Epithelial cell of esophagus (primary cell): ENCODE results near the gene HSF4.

Experiments used
- DNase-seq: peaks from one replicate; pipeline ENCODE4 v3.0.0; 2010; ENCODE audit warnings: low read depth
- H3K4me3 ChIP-seq: 2 replicates; pipeline ENCODE4 v1.5.1; 2011; ENCODE audit warnings: mild to moderate bottlenecking, low read length, control low read depth
- TF ChIP-seq, protein P1 (sequence below): IDR thresholded peaks from 2 replicates; pipeline ENCODE4 v1.5.1; 2011; ENCODE audit warnings: low read depth, mild to moderate bottlenecking, low read length, control low read depth, inconsistent platforms; ENCODE audit not compliant: insufficient read depth; ENCODE audit errors: missing control alignments

HSF4 gene

GRCh38 chr16:67195676-67196075 lies 31.1 kb downstream of the HSF4 start:
- DNase-seq, result no peak
- TF ChIP-seq, protein P1, sequence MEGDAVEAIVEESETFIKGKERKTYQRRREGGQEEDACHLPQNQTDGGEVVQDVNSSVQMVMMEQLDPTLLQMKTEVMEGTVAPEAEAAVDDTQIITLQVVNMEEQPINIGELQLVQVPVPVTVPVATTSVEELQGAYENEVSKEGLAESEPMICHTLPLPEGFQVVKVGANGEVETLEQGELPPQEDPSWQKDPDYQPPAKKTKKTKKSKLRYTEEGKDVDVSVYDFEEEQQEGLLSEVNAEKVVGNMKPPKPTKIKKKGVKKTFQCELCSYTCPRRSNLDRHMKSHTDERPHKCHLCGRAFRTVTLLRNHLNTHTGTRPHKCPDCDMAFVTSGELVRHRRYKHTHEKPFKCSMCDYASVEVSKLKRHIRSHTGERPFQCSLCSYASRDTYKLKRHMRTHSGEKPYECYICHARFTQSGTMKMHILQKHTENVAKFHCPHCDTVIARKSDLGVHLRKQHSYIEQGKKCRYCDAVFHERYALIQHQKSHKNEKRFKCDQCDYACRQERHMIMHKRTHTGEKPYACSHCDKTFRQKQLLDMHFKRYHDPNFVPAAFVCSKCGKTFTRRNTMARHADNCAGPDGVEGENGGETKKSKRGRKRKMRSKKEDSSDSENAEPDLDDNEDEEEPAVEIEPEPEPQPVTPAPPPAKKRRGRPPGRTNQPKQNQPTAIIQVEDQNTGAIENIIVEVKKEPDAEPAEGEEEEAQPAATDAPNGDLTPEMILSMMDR, result no peak
- H3K4me3 ChIP-seq, result no peak overlapping the region

DNA sequence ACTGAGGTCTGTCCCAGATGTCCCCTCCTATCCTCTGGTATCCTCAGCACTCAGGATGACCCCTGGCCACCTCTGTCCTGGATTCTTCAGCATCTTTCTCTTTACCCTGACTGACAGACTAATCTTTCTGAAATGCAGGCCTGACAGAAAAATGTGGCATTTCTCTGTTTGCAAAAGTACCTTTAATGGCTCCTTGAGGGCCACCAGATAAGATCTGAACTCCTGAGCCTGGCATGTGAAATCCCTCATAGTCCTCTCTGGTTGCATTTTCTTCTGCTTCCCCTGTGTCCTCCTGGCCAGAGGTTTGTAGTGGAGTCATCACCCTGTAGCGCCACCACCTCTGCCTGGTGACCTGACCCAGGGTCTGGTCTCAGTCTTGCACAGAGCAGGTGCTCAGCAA lies 32.3 kb downstream of the HSF4 start:
- no peak for DNase-seq
- TF ChIP-seq, protein P1, result no peak
- no peak overlapping the region for H3K4me3 ChIP-seq

DNA sequence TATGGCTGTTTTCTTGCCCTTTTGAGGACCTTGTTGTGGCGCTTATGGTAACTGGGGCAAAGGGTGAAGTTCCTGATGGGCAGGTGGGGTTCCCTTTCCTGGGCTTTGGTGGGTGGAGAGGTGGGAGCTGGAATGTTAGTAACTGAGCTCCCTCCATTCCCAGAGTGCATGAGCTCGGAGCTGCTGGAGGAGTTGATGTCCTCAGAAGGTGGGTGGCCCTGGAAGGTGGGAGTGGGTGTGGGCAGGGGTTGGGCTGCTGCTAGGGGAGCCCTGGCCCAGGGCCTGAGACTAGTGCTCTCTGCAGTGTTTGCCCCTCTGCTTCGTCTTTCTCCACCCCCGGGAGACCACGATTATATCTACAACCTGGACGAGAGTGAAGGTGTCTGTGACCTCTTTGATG lies 33.2 kb downstream of the HSF4 start:
- TF ChIP-seq, protein P1, result no peak
- H3K4me3 ChIP-seq, result no peak overlapping the region
- no peak for DNase-seq

GRCh38 chr16:67198238-67198734 lies 33.7 kb downstream of the HSF4 start:
- H3K4me3 ChIP-seq, result peak overlapping the region; percentile 87

DNA sequence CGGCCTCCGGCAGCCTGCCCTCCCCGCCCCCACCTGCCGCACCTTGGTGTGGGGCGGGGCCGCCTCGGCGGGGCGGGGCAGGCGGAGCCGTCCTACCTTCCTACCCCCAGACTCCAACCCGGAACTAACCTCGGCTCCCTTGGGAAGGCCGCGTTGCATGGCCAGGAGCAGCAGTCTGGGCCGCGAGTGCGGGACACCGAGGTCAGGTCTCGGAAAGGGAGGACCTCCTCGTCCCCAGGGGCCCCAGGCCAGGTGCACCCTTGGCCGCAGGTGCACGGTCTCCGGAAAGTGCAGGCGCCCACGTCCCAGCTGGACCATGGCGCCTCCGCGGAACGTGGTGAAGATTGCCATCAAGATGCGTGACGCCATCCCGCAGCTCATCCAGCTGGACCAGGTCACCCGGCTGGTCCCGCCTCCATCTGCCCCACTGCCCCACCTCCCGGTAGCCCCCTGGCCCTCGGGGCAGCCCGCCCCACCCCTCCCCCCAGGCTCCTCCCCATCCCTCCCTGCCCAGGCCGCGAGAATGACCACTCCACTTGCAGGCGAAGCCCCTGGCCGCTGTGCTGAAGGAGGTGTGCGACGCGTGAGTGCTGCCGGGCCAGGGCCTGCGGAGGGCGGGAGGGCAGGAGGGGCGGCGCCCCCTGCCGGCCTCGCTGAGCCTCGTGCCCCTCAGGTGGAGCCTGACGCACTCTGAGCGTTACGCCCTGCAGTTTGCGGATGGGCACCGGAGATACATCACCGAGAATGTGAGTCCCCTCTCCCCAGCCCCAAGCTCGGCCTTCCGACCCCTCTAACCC lies 34.7 kb downstream of the HSF4 start, which contains the start of gene ELMO3:
TSS of gene ELMO3 (plus strand) at position 121 of the 797 bp plus-strand sequence. CDS start at position 317, 196 bp downstream.
- H3K4me3 ChIP-seq, result peak within 1 kb of the TSS; percentile 87
- TF ChIP-seq, protein P1, result peak; percentile 51
- DNase-seq, result peak; percentile 79

More at GRCh38 chr16:67198238-67198734, 33.7 kb downstream of the HSF4 start:
- TF ChIP-seq, protein P1, result peak; percentile 99
- DNase-seq, result peak; percentile 82

- TF ChIP-seq, protein P1, result peak; percentile 26
- no peak for DNase-seq
- H3K4me3 ChIP-seq, result peak overlapping the region; percentile 87
These were observed 35.3 kb downstream of the HSF4 start for GRCh38 chr16:67199808-67200198.
